WI38 (cell line): ENCODE data around the gene DAPK1.

ENCODE experiments used
- H3K4me3 ChIP-seq: 2 replicates; pipeline ENCODE4 v1.5.1; 2011; ENCODE audit warnings: low read depth, mild to moderate bottlenecking, control low read depth, low read length
- TF ChIP-seq, protein P1 (sequence below): IDR thresholded peaks from 2 replicates; pipeline ENCODE4 v1.5.1; 2012; ENCODE audit warnings: low read depth, mild to moderate bottlenecking, control low read depth, low read length

The DAPK1 gene

DNA sequence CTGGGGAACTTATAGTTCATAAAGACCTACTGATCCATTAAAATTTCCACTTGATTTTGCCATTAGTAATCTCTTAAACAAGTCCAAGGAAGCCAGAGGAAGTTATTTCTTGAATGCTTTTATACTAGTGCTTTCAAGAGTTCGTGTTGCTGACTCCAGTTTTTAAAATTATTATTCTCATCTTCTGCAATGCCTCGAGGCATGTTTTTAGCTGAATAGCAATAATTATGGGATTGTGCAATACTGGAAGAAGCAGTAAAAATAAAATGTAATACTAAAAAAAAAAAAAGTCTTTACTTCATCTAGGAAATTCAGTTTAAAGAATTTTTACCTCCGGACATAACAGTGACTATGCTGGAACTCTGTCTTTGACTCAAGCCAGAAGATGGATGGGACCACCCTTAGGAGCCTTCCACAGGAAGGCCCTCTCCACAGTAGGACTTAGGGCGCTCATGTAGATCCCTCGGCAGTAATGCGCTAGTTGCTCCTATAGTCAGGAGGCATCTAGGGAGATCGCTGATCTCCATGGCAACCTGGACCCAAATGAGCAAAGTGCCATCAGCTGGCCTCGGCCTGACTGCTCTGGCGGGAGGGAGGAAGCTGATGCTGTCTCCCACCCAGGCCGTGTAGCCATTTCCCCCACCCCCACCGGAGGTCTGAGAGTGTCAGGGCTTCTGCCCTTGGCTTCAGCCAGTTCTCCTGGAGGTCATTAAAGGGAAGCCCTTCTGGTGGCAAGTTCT, 56.7 kb downstream of the DAPK1 start:
- no peak overlapping the region for H3K4me3 ChIP-seq
- TF ChIP-seq, protein P1, sequence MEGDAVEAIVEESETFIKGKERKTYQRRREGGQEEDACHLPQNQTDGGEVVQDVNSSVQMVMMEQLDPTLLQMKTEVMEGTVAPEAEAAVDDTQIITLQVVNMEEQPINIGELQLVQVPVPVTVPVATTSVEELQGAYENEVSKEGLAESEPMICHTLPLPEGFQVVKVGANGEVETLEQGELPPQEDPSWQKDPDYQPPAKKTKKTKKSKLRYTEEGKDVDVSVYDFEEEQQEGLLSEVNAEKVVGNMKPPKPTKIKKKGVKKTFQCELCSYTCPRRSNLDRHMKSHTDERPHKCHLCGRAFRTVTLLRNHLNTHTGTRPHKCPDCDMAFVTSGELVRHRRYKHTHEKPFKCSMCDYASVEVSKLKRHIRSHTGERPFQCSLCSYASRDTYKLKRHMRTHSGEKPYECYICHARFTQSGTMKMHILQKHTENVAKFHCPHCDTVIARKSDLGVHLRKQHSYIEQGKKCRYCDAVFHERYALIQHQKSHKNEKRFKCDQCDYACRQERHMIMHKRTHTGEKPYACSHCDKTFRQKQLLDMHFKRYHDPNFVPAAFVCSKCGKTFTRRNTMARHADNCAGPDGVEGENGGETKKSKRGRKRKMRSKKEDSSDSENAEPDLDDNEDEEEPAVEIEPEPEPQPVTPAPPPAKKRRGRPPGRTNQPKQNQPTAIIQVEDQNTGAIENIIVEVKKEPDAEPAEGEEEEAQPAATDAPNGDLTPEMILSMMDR, result no peak

DNA sequence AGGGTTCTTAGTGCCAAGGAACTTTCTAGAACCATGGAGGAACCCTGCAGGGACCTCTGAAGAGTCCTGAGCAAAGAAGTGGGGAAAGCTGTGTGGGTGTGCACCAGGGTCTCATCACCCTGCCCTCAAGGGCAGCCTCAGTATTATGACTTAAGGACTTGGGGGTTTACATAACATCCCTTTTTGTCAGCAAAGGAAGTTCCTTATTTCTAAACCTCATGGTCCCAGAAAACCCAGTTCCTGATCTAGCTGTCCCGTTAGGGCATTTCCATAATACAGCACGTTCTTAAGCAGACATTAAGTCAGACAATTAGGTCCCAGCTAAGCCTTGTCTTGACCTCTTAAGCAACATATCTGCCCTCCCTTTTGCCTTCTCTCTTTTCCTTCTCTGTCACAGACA, 57.3 kb downstream of the DAPK1 start:
- H3K4me3 ChIP-seq, result no peak overlapping the region
- TF ChIP-seq, protein P1, result no peak

DNA sequence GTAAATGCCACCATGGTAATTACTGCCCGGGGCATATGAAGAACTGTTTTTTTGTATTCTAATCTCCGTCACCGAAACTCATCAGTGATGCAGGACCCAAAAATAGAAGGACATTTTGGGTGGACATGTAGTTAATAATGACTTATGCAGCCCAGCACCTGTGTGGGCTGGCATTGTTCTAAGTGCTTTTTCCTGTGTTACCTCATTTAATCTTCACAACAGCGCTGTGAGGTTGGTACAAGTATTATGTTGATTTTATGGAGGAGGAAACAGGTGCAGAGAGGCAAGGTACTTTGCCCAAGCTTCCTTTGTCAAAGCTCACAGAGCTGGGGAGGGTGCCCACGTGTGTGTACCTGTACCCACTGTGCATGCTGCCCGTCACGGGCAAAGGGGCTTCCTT, 58.4 kb downstream of the DAPK1 start:
- TF ChIP-seq, protein P1, result no peak

DNA sequence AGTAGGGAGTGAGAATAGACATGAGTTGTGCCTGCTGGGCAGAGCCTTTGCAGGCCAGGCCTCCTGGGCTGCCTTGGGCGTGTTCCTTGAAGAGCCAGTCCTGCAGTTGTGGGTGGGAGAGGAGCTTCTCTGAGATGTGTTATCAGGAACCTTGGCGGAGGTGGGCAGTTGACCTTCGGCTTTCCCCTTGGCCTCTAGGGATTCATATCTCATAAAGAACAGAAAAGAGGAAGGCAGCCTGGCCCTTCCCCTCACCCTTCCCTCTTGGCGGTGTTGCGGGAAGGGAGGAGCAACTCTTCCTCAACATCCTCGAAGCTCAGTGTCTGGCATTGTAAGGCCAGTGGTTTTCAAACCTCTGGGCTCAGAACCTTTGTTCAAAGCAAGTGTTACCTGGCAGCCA, 59.2 kb downstream of the DAPK1 start:
- H3K4me3 ChIP-seq, result no peak overlapping the region
- TF ChIP-seq, protein P1, result no peak

More for the DNA sequence above, 58.4 kb downstream of the DAPK1 start:
- no peak overlapping the region for H3K4me3 ChIP-seq

DNA sequence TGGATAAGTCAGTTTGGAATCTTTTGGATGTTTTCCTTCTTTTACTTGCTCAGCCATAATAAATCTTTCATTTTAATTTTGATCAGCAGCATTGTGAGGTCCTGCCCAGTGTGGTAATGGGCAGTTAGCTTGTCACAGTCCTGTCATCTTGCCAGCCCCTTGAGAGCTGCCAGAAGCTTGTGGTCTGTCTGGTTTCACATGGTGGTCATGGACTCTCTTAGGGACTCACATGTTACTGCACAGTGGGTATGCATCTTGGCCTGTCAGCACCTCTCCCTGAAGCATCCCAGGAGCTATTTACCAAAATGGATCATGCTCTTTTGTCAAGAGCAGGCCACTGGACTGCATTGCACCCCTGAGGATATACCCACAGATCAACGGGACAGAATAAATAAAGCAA, 60.3 kb downstream of the DAPK1 start:
- no peak overlapping the region for H3K4me3 ChIP-seq
- TF ChIP-seq, protein P1, result no peak

DNA sequence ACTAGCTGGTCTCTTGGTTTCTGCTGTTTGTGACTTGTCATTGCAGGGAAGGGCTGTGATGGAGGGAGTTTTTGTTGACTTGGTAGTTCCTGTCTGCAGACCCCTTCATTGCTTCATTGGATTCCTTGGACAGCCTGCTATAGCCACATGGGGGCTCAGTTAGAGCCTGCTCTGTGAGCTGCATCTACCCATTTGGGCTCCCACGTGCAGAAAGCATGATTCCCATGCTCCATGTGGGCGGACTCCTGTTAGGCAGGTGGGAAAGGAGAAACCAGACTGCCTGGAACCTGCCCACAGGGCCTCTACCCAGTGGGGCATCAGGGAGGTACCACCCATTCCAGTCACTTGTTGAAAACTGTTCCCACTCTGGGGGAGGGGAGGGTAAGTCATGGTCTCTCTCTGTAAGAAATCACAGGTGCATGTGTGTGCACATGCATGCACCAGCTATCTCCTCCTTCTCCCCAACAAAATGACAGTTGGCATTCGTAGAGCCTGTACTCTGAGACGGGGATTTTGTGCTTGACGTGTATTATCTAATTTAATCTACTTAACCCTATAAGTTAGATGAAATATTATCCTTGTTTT, 61.0 kb downstream of the DAPK1 start:
- TF ChIP-seq, protein P1, result no peak
- no peak overlapping the region for H3K4me3 ChIP-seq

DNA sequence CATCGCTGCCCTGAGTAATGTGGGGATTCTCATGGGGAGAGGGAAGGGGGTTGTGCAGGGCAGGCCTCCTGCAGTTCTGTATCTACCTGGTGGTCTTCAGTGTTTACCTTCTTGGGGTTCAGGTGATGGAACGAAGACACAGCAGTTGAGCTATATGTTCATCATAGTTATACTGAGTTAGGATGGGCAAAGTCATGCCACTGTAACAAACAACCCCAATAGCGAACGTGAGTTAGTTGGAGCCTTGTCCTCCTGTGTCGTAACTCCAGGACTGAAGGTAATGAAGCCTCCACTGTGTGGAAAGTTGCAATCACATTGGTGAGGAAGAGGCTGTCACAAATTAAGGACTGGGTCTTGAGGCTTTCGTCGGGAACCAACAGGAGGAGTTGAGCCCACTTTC, 64.4 kb downstream of the DAPK1 start:
- no peak overlapping the region for H3K4me3 ChIP-seq
- TF ChIP-seq, protein P1, result no peak
